Hematopoietic multipotent progenitor cell (in vitro differentiated cells): Measurements from ENCODE around the gene CERCAM. TPM values are rescaled to one million over a fixed set of nuclear protein-coding genes. Genes with fewer than 3 reads are reported as not detected.

Source experiments
- DNase-seq, 3 donors: peaks; one replicate each; pipeline ENCODE4 v3.0.0-alpha.2; 2011 to 2015; ENCODE audit warnings: low read depth in 2 of 3, low spot score in 2 of 3
- total RNA-seq: library from RNA; depleted of rRNA; stranded (reverse); fragments of >200 nt; gene quantifications from one replicate; pipeline ENCODE4 v1.2.3, GENCODE V29; 2012

CERCAM gene
- total RNA-seq, 1 donor: 29.1 TPM

GRCh38 chr9:128455849-128456612 lies 35.4 kb downstream of the CERCAM start, which contains the start of gene ODF2:
Gene ODF2 (plus strand): TSS chr9:128456006. CDS start chr9:128456092, 86 bp downstream.
- DNase-seq: peak; percentile 86 to 98 (median 97)

- DNase-seq: peak; percentile 35 to 62 (median 54)
These were observed 36.0 kb downstream of the CERCAM start for GRCh38 chr9:128456613-128457061.

- no peak for DNase-seq
These were observed 36.5 kb downstream of the CERCAM start for GRCh38 chr9:128457207-128457606.

- DNase-seq: no peak
These were observed 38.4 kb downstream of the CERCAM start for GRCh38 chr9:128459011-128459410.

GRCh38 chr9:128469070-128469469 lies 48.4 kb downstream of the CERCAM start:
- no peak for DNase-seq

GRCh38 chr9:128470560-128470959 lies 49.9 kb downstream of the CERCAM start:
- DNase-seq: peak in 2 of 3 donors; percentile 83 to 93

GRCh38 chr9:128473104-128473503 lies 52.4 kb downstream of the CERCAM start:
- DNase-seq: no peak

- DNase-seq: no peak
These were observed 55.2 kb downstream of the CERCAM start for GRCh38 chr9:128475867-128476266.

GRCh38 chr9:128479262-128479661 lies 58.6 kb downstream of the CERCAM start:
- no peak for DNase-seq

GRCh38 chr9:128481561-128481960 lies 60.9 kb downstream of the CERCAM start:
- DNase-seq: no peak

GRCh38 chr9:128482186-128482585 lies 61.5 kb downstream of the CERCAM start:
- no peak for DNase-seq

GRCh38 chr9:128484686-128485413 lies 64.2 kb downstream of the CERCAM start:
- no peak for DNase-seq

GRCh38 chr9:128485414-128485855 lies 64.8 kb downstream of the CERCAM start:
- DNase-seq: no peak

- no peak for DNase-seq
These were observed 65.5 kb downstream of the CERCAM start for GRCh38 chr9:128486201-128486600.

Other genes with a start within 250 kb of the CERCAM start
- gene CIZ1, start 229.3 kb upstream of the CERCAM start, total RNA-seq: 75.7 TPM
- gene DNM1, start 217.5 kb upstream of the CERCAM start, total RNA-seq: 11.0 TPM
- 29.4 TPM for gene GOLGA2, start 144.8 kb upstream of the CERCAM start, total RNA-seq
- 14.8 TPM for gene SWI5, start 144.6 kb upstream of the CERCAM start, total RNA-seq
- gene TRUB2, start 98.4 kb upstream of the CERCAM start, total RNA-seq: 24.2 TPM
- 61.9 TPM for gene COQ4, start 98.0 kb upstream of the CERCAM start, total RNA-seq
- gene SLC27A4, start 80.3 kb upstream of the CERCAM start, total RNA-seq: 23.2 TPM
- 28.5 TPM for gene URM1, start 49.5 kb upstream of the CERCAM start, total RNA-seq
- 29.4 TPM for gene ODF2, start 35.1 kb downstream of the CERCAM start, total RNA-seq
- gene GLE1, start 83.9 kb downstream of the CERCAM start, total RNA-seq: 32.6 TPM
- gene SPTAN1, start 131.7 kb downstream of the CERCAM start, total RNA-seq: 140 TPM
- gene DYNC2I2, start 236.0 kb downstream of the CERCAM start, total RNA-seq: 67.6 TPM